Suprapubic skin (tissue), 3 donors: Measurements from ENCODE around the gene FRMD1.

Experiments
- CTCF ChIP-seq, 2 donors: fragments of 200-600 bp in 1 of 2; fragments of 450-650 bp in 1 of 2; sonication (generic) in 1 of 2; IDR thresholded peaks; one replicate each; pipeline ENCODE4 v1.5.1; 2016 to 2019; ENCODE audit warnings: antibody characterized with exemption in 2 of 2, mild to moderate bottlenecking in 1 of 2, moderate library complexity in 1 of 2
- POLR2A ChIP-seq, 2 donors: fragments of 450-650 bp; IDR thresholded peaks; one replicate each; pipeline ENCODE4 v1.6.1; 2017; ENCODE audit warnings: antibody characterized with exemption in 2 of 2, mild to moderate bottlenecking in 2 of 2, moderate library complexity in 2 of 2

GRCh38 chr6:168113226-168113625, 34.2 kb upstream of the FRMD1 start:
- TF ChIP-seq CTCF (IDR thresholded peaks at IDR 0.05) = no peak
- no peak for TF ChIP-seq POLR2A (IDR thresholded peaks at IDR 0.05)
